Activated CD8-positive, alpha-beta memory T cell treated with anti-CD3 and anti-CD28 coated beads, Interleukin-2, amount 10 ng/mL, durations not matched to agents 7 days and 5 days (primary cell): ENCODE results near the gene B9D2. TPM values are rescaled to one million over a fixed set of nuclear protein-coding genes. Genes with fewer than 3 reads are reported as not detected.
"Not testable (repeated sequence)": the region's sequence is repeated elsewhere in the genome, so short reads cannot be mapped to it uniquely, and the experiment has no call there.

Source experiments
- ATAC-seq: fragments of 150-1000 bp; cut with Tn5 transposase; one replicate; pipeline ENCODE4 v1.10.0; 2021; ENCODE audit warnings: moderate library complexity
- CTCF ChIA-PET: fragments of 350-600 bp; sonication (Branson Sonifier 250); formaldehyde crosslinking; loops from one replicate; lab custom pipeline; 2021; ENCODE audit warnings: antibody characterized with exemption; lab: Charles Lee
- DNase-seq: peaks from one replicate; pipeline ENCODE4 v3.0.0-alpha.2; 2020
- H3K27ac Mint-ChIP-seq: one replicate; pipeline ENCODE4 v1.8.0; 2021; ENCODE audit warnings: mild to moderate bottlenecking, mixed read lengths
- H3K27me3 Mint-ChIP-seq: one replicate; pipeline ENCODE4 v1.8.0; 2021; ENCODE audit warnings: mixed read lengths
- H3K36me3 Mint-ChIP-seq: one replicate; pipeline ENCODE4 v1.8.0; 2021; ENCODE audit warnings: mild to moderate bottlenecking, mixed read lengths
- H3K4me1 Mint-ChIP-seq: one replicate; pipeline ENCODE4 v1.8.0; 2021; ENCODE audit warnings: mixed read lengths
- H3K4me3 Mint-ChIP-seq: one replicate; pipeline ENCODE4 v1.8.0; 2021; ENCODE audit warnings: mild to moderate bottlenecking, moderate library complexity, mixed read lengths
- H3K9me3 Mint-ChIP-seq: one replicate; pipeline ENCODE4 v1.8.0; 2022; ENCODE audit warnings: low read depth, mixed read lengths
- total RNA-seq, 2 experiments: library from RNA; stranded (reverse); gene quantifications; one replicate each; pipeline ENCODE4 v1.2.3, GENCODE V29; 2021

Gene B9D2
- total RNA-seq, 2 experiments from 2014 or later = 8.2 to 9.3 TPM

DNA sequence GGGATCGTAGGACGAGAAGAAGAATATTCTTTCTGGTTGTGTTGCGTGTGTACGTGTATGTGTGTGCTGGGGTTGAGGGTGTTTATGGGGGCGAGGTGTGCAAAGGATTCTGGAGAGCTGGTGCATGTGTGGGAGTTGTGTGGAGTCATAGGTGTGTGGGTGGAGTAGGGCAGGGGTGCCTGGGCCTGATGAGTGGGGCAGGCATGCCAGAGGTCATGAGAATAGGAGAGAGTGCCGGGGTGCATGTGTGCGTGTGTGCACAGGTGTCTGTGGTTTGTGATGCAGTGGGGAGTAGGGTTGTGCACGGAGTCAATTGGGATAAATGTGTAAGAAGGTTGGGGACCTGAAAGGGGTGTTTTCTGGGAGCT is 13.0 kb upstream of the B9D2 start:
- Mint-ChIP-seq H3K4me1 (peaks cover 11% of the 10 kb centered on the region), H3K36me3 (peaks cover 3% of the 10 kb centered on the region), H3K27ac (no peak overlapping the region), H3K27me3 (no peaks in the 10 kb centered on the region), H3K4me3 (peak overlapping the region; percentile 37), H3K9me3 (no peaks in the 10 kb centered on the region)
- CTCF ChIA-PET = interaction anchor here (0.7 kb wide), 1 partner anchor 16 kb away, joined by 3 read pairs; no protein-coding TSS in a partner anchor
- ATAC-seq (peak; percentile 28), DNase-seq (no peak)

- no peaks in the 10 kb centered on the region for H3K27me3 Mint-ChIP-seq
- CTCF ChIA-PET = no interaction called here
- peaks cover 3% of the 10 kb centered on the region for H3K36me3 Mint-ChIP-seq
- H3K9me3 Mint-ChIP-seq = no peaks in the 10 kb centered on the region
- H3K27ac Mint-ChIP-seq = no peak within 1 kb of the TSS
- H3K4me1 Mint-ChIP-seq = peaks cover 11% of the 10 kb centered on the region
- peak within 1 kb of the TSS; percentile 51 for H3K4me3 Mint-ChIP-seq
- ATAC-seq (peak; percentile 47), DNase-seq (no peak)
Measured at GRCh38 chr19:41376241-41376997, 12.5 kb upstream of the B9D2 start, which contains the start of gene TMEM91. TMEM91 (plus strand) TSS chr19:41376533; CDS start chr19:41378310, 1,777 bp downstream.

DNA sequence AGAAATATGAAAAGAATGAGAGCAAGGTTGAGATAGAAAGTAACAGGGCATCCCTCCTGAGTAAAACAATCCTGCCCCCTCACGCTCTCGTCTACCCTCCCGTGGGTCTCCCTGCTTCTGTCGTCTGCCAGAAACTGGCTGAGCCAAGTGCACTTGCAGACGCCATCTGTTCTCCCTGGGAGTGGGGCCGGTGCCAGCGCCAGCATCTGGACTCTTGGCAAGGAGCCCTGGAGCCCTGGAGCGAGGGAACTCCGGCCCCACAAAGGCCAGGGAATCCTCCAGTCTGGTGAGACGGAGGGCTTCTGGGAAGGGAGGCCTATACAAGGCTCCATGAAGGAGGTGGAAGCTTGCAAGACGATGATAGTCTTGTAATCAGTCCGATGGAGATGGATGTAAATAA is 10.0 kb upstream of the B9D2 start:
- Mint-ChIP-seq H3K27ac (no peak overlapping the region), H3K27me3 (no peaks in the 10 kb centered on the region), H3K4me3 (no peak overlapping the region), H3K9me3 (no peaks in the 10 kb centered on the region), H3K4me1 (peaks cover 11% of the 10 kb centered on the region), H3K36me3 (peaks cover 3% of the 10 kb centered on the region)
- ATAC-seq (no peak), DNase-seq (no peak)
- CTCF ChIA-PET = no interaction called here

- Mint-ChIP-seq H3K27me3 (no peaks in the 10 kb centered on the region), H3K4me3 (no peak overlapping the region), H3K9me3 (no peaks in the 10 kb centered on the region), H3K27ac (no peak overlapping the region), H3K36me3 (peaks cover 3% of the 10 kb centered on the region), H3K4me1 (peaks cover 14% of the 10 kb centered on the region)
- ATAC-seq = no peak
- CTCF ChIA-PET = interaction anchor here (0.9 kb wide), 2 partner anchors 9 to 225 kb away, joined by 3 read pairs; partner anchors contain the start of gene B9D2
- DNase-seq = no peak
Measured at GRCh38 chr19:41372501-41372900, 8.6 kb upstream of the B9D2 start.

GRCh38 chr19:41371541-41371940 is 7.6 kb upstream of the B9D2 start:
- CTCF ChIA-PET = interaction anchor here (0.6 kb wide), 1 partner anchor 490 kb away, joined by 4 read pairs; no protein-coding TSS in a partner anchor

GRCh38 chr19:41371119-41371518 is 7.2 kb upstream of the B9D2 start:
- ATAC-seq, H3K9me3 Mint-ChIP-seq, CTCF ChIA-PET, H3K36me3 Mint-ChIP-seq, DNase-seq, H3K4me3 Mint-ChIP-seq, H3K4me1 Mint-ChIP-seq, H3K27me3 Mint-ChIP-seq, H3K27ac Mint-ChIP-seq: not testable (repeated sequence)

More at GRCh38 chr19:41371541-41371940, 7.6 kb upstream of the B9D2 start:
- H3K4me1 Mint-ChIP-seq = peaks cover 9% of the 10 kb centered on the region
- ATAC-seq (no peak), DNase-seq (no peak)
- H3K27ac Mint-ChIP-seq = no peak overlapping the region
- H3K36me3 Mint-ChIP-seq = peaks cover 3% of the 10 kb centered on the region
- no peak overlapping the region for H3K4me3 Mint-ChIP-seq
- H3K9me3 Mint-ChIP-seq = no peaks in the 10 kb centered on the region
- H3K27me3 Mint-ChIP-seq = no peaks in the 10 kb centered on the region

- Mint-ChIP-seq H3K9me3 (no peaks in the 10 kb centered on the region), H3K36me3 (no peaks in the 10 kb centered on the region), H3K27me3 (no peaks in the 10 kb centered on the region), H3K4me1 (peaks cover 10% of the 10 kb centered on the region), H3K4me3 (no peak overlapping the region), H3K27ac (no peak overlapping the region)
- CTCF ChIA-PET = interaction anchor here (1.1 to 2.1 kb wide), 2 partner anchors 12 to 70 kb away, joined by 3 to 5 read pairs; partner anchors contain the start of gene DMAC2
- DNase-seq = no peak
- no peak for ATAC-seq
Measured at GRCh38 chr19:41369769-41370168, 5.8 kb upstream of the B9D2 start.

- H3K36me3 Mint-ChIP-seq = peaks cover 2% of the 10 kb centered on the region
- DNase-seq (no peak), ATAC-seq (no peak)
- no peaks in the 10 kb centered on the region for H3K27me3 Mint-ChIP-seq
- H3K4me1 Mint-ChIP-seq = peaks cover 22% of the 10 kb centered on the region
- no peaks in the 10 kb centered on the region for H3K9me3 Mint-ChIP-seq
- CTCF ChIA-PET = no interaction called here
- H3K4me3 Mint-ChIP-seq = no peak overlapping the region
- no peak overlapping the region for H3K27ac Mint-ChIP-seq
Measured at GRCh38 chr19:41367848-41368301, 3.9 kb upstream of the B9D2 start.

GRCh38 chr19:41366089-41366488 is 2.1 kb upstream of the B9D2 start:
- ATAC-seq = no peak
- Mint-ChIP-seq H3K27ac (peak overlapping the region; percentile 19), H3K36me3 (peaks cover 2% of the 10 kb centered on the region), H3K9me3 (no peaks in the 10 kb centered on the region), H3K4me1 (peaks cover 27% of the 10 kb centered on the region), H3K4me3 (no peak overlapping the region), H3K27me3 (no peaks in the 10 kb centered on the region)
- CTCF ChIA-PET = interaction anchor here (0.7 to 4.7 kb wide), 6 partner anchors 9 to 65 kb away, joined by 3 to 51 read pairs (median 8); partner anchors contain the start of gene TGFB1
- DNase-seq = peak; percentile 52

GRCh38 chr19:41364524-41365391 is 809 bp upstream of the B9D2 start:
- H3K4me1 Mint-ChIP-seq = peaks cover 27% of the 10 kb centered on the region
- ATAC-seq (no peak), DNase-seq (no peak)
- H3K27me3 Mint-ChIP-seq = no peaks in the 10 kb centered on the region
- peaks cover 2% of the 10 kb centered on the region for H3K36me3 Mint-ChIP-seq
- CTCF ChIA-PET = interaction anchor here (1.0 to 4.7 kb wide), 14 partner anchors 8 to 766 kb away, joined by 3 to 51 read pairs (median 4); partner anchors contain the start of genes DMAC2 and TGFB1
- peak overlapping the region; percentile 90 for H3K4me3 Mint-ChIP-seq
- peak overlapping the region; percentile 95 for H3K27ac Mint-ChIP-seq
- H3K9me3 Mint-ChIP-seq = no peaks in the 10 kb centered on the region

DNA sequence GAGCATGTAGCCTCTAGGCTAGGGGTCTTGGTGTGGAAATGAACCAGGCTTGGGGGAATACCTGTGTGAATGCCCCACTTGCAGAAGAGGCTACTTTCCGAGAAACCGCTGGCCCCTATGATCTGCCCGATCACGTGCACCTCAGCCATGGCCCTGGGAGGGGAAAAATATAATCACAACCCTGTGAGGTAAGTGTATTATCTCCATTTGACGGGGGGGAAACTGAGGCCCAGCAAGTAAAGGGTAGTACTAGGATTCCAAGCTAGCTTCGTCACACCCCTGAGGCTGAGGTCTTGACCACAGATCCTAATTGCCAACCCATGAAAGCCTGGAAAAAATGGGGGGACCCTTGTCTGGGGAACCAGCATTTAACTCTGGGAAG is 587 bp downstream of the B9D2 start:
- Mint-ChIP-seq H3K27me3 (no peaks in the 10 kb centered on the region), H3K9me3 (no peaks in the 10 kb centered on the region), H3K36me3 (peaks cover 2% of the 10 kb centered on the region), H3K27ac (peak overlapping the region; percentile 95), H3K4me1 (peaks cover 30% of the 10 kb centered on the region), H3K4me3 (peak overlapping the region; percentile 90)
- DNase-seq (peak; percentile 41), ATAC-seq (no peak)
- CTCF ChIA-PET = interaction anchor here (0.7 to 4.7 kb wide), 11 partner anchors 8 to 101 kb away, joined by 3 to 51 read pairs (median 11); partner anchors contain the start of genes DMAC2 and TGFB1

- Mint-ChIP-seq H3K27me3 (no peaks in the 10 kb centered on the region), H3K36me3 (peaks cover 2% of the 10 kb centered on the region), H3K9me3 (no peaks in the 10 kb centered on the region), H3K27ac (peak overlapping the region; percentile 95), H3K4me1 (peaks cover 38% of the 10 kb centered on the region), H3K4me3 (no peak overlapping the region)
- ATAC-seq (no peak), DNase-seq (no peak)
- CTCF ChIA-PET = interaction anchor here (3.1 to 4.7 kb wide), 2 partner anchors 10 to 13 kb away, joined by 11 to 51 read pairs; partner anchors contain the start of gene TGFB1
Measured at GRCh38 chr19:41362143-41362847, 1.7 kb downstream of the B9D2 start.
